AG04450 (cell line): Measurements from ENCODE around the gene TMEM170A. TPM values are rescaled to one million over a fixed set of nuclear protein-coding genes. Genes with fewer than 3 reads are reported as not detected.

ENCODE experiments used
- CTCF ChIA-PET: fragments of 300-600, 350-600 bp; formaldehyde crosslinking; extraction: SDS; loops from one replicate; lab custom pipeline; 2022; ENCODE audit warnings: antibody characterized with exemption, inconsistent platforms; lab: Charles Lee
- POLR2A ChIA-PET: fragments of 350-600 bp; formaldehyde crosslinking; extraction: SDS; loops from one replicate; lab custom pipeline; 2021; ENCODE audit warnings: antibody characterized with exemption, inconsistent platforms; lab: Yijun Ruan, JAX
- DNase-seq: peaks from one replicate; pipeline ENCODE4 v3.0.0-alpha.2; 2011; ENCODE audit warnings: low read depth, low spot score
- H3K27ac ChIP-seq: one replicate; pipeline ENCODE4 v1.5.1; 2012; ENCODE audit warnings: low read depth, low read length, control low read depth
- H3K27me3 ChIP-seq: one replicate; pipeline ENCODE4 v1.6.0; 2012; ENCODE audit warnings: low read length; ENCODE audit not compliant: control insufficient read depth, insufficient read depth
- H3K4me3 ChIP-seq: 2 replicates; pipeline ENCODE4 v1.5.1; 2011; ENCODE audit warnings: mild to moderate bottlenecking, low read depth, low read length, control low read depth
- H3K9me3 ChIP-seq: 2 replicates; pipeline ENCODE4 v1.5.1; 2012; ENCODE audit warnings: low read length; ENCODE audit not compliant: control insufficient read depth, insufficient read depth
- polyA plus RNA-seq: library from polyadenylated mRNA; depleted of rRNA; stranded (reverse); fragments of >200 nt; gene quantifications from 2 replicates; pipeline ENCODE4 v1.2.3, GENCODE V29; 2011
- TF ChIP-seq, protein P1 (sequence below): IDR thresholded peaks from 2 replicates; pipeline ENCODE4 v1.5.1; 2011; ENCODE audit warnings: low read depth, low read length, control low read depth, inconsistent platforms

The TMEM170A gene
- polyA plus RNA-seq, 1 experiment = 13.3 TPM

DNA sequence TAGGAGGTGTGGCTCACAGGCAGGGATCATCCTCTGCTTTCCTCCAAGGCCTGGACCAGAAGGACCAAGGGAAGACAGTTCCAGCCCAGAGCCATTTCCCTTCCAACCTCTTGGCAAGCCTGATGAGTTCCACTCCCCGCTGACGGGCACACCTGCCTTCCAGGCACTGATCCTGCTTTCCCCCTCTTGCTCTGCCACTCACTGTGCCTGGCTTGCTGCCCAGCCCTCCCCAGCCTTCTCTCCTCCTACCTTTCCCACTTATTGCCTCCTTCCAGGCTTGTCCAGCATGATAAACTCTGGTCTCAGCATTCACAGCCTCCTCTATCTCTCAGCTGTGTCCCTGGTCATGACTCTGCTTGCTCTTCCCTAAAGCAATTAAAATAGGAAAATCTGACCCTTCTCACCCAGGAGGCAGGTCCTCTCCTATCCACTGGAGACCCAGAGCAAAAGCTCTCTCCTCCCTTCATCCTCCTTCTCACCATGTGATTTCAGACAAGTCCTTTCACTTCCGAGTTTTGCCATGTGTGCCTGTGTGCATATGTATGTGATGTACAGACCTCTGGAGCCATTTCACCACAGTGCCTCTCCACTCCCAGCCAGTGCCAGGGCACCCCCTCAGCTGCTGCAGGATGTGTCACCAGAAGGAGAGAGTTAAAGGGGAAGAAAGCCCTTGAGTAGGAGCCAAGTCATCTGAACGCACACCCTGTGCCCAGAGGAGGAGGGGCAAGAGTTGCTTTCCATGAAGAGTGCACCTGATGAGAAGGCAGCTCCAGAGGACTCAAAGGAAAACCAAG is 13.4 kb upstream of the TMEM170A start:
- ChIA-PET CTCF (interaction anchor here (0.9 to 1.5 kb wide), 2 partner anchors 12 to 113 kb away, joined by 3 to 15 read pairs; no protein-coding TSS in a partner anchor), POLR2A (interaction anchor here (0.5 kb wide), 1 partner anchor 60 kb away, joined by 3 read pairs; no protein-coding TSS in a partner anchor)
- H3K27ac ChIP-seq = no peak overlapping the region
- H3K4me3 ChIP-seq = no peak overlapping the region
- peaks cover 4% of the 10 kb centered on the region for H3K27me3 ChIP-seq
- TF ChIP-seq, protein P1, sequence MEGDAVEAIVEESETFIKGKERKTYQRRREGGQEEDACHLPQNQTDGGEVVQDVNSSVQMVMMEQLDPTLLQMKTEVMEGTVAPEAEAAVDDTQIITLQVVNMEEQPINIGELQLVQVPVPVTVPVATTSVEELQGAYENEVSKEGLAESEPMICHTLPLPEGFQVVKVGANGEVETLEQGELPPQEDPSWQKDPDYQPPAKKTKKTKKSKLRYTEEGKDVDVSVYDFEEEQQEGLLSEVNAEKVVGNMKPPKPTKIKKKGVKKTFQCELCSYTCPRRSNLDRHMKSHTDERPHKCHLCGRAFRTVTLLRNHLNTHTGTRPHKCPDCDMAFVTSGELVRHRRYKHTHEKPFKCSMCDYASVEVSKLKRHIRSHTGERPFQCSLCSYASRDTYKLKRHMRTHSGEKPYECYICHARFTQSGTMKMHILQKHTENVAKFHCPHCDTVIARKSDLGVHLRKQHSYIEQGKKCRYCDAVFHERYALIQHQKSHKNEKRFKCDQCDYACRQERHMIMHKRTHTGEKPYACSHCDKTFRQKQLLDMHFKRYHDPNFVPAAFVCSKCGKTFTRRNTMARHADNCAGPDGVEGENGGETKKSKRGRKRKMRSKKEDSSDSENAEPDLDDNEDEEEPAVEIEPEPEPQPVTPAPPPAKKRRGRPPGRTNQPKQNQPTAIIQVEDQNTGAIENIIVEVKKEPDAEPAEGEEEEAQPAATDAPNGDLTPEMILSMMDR = no peak
- no peaks in the 10 kb centered on the region; the same call in 1 of the 2 replicates for H3K9me3 ChIP-seq
- no peak for DNase-seq

DNA sequence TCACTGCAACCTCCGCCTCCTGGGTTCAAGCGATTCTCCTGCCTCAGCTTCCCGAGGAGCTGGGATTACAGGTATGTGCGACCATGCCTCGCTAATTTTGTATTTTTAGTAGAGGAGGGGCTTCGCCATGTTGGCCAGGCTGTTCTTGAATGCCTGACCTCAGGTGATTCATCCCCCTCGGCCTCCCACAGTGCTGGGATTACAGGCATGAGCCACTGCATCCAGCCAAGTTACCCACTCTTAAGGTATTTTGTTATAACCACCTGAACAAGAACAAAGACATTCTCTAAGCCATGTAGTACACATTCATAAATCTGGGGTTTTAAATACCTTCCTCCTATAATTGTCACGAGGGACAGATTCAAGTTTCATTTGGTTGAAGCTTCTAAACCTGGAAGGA is 12.3 kb upstream of the TMEM170A start:
- no peak for DNase-seq
- TF ChIP-seq, protein P1 = no peak
- Histone ChIP-seq H3K9me3 (no peaks in the 10 kb centered on the region; the same call in 1 of the 2 replicates), H3K27me3 (peaks cover 4% of the 10 kb centered on the region), H3K27ac (no peak overlapping the region), H3K4me3 (no peak overlapping the region)
- ChIA-PET POLR2A (no interaction called here), CTCF (interaction anchor here (0.9 to 1.5 kb wide), 2 partner anchors 11 to 114 kb away, joined by 3 to 15 read pairs; no protein-coding TSS in a partner anchor)

DNA sequence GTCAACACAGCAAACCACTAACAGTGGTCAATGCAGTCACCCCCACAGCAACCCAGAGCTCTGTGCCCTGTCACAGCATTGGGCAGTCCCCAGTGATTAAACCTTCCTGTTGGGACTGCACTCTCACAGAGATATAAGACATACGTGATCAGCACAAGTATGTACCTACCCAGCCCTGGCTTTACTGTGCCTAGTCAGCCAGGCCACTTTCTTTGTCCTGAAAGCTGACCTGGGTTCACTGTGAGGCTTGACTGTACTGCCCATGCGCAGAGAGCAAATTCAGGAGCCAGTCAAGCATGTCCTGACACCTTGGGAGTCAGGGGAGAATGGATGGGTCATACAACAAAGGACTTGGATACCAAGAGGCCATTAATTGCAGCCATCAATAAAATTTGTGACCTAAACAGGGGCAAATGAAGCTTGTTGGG is 10.9 kb upstream of the TMEM170A start:
- Histone ChIP-seq H3K27ac (no peak overlapping the region), H3K4me3 (no peak overlapping the region), H3K27me3 (peaks cover 4% of the 10 kb centered on the region), H3K9me3 (no peaks in the 10 kb centered on the region; the same call in 1 of the 2 replicates)
- ChIA-PET POLR2A (no interaction called here), CTCF (interaction anchor here (1.5 to 2.2 kb wide), 2 partner anchors 10 to 42 kb away, joined by 6 to 9 read pairs; no protein-coding TSS in a partner anchor)
- no peak for DNase-seq
- TF ChIP-seq, protein P1 = no peak

DNA sequence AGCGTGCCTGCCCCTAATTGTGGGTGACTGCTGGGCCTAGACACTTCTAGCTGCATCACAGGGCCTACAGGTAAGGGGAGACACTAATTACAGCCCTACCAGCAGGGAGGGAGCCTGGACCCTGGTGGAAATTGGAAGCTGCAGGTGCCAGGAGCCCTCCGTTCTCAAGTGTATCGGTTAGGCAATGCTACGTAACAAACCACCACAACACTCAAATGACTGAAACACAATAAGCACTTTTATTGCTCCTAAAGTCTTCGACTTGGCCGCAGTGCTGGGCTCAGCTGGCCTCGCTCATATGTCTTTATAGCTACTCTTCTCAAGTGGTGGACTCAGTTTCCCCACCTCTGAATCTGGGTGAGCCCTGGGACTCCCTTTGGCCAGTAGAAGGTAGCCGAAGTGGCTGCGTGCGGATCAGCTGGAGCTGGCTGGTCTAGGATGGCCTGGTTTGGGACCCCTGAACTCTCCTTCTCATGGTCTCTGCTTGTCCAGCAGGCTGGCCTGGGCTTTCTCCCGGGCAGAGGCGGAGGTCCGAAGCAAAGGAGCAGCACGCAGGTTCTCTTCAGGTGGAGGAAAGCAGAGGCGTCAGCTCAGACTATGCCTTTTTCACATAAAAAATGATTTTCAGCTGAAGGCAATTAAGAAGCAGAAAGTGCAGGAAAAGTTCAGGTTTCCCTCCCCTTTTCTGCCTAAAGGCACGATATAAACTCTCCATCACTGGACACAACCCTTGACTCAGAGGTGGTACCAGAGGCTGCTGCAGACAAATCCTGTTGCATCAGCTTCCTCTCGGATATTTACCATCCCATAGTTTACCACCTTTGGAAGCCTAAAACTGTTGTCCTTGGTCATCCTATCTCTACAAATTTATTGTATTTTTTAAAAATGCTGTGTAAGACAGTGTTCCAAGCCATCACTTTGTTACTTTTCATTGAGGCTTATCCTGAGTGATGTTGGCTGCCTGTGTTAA is 8.7 kb upstream of the TMEM170A start:
- H3K4me3 ChIP-seq = no peak overlapping the region
- no peak for DNase-seq
- ChIA-PET CTCF (interaction anchor here (0.5 to 5.5 kb wide), 16 partner anchors 9 to 293 kb away, joined by 3 to 53 read pairs (median 7); partner anchors contain the start of genes ADAT1 and TMEM231), POLR2A (no interaction called here)
- peaks cover 4% of the 10 kb centered on the region for H3K27me3 ChIP-seq
- no peaks in the 10 kb centered on the region for H3K9me3 ChIP-seq
- H3K27ac ChIP-seq = no peak overlapping the region
- TF ChIP-seq, protein P1 = no peak
